Dedifferentiated amniotic fluid mesenchymal stem cell (primary cell): ENCODE data around the gene TRIM63.
"Not testable (repeated sequence)": the region's sequence is repeated elsewhere in the genome, so short reads cannot be mapped to it uniquely, and the experiment has no call there.

Experiments used
- DNase-seq: peaks from one replicate; pipeline ENCODE4 v3.0.0-alpha.2; 2016; ENCODE audit errors: extremely low spot score

TRIM63 gene

GRCh38 chr1:26067432-26067911 lies at the start of gene TRIM63:
Gene TRIM63 (minus strand): TSS chr1:26067630. CDS start chr1:26067494, 136 bp downstream.
- no peak for DNase-seq

GRCh38 chr1:26114165-26114927 lies 46.9 kb upstream of the TRIM63 start:
- no peak for DNase-seq

DNA sequence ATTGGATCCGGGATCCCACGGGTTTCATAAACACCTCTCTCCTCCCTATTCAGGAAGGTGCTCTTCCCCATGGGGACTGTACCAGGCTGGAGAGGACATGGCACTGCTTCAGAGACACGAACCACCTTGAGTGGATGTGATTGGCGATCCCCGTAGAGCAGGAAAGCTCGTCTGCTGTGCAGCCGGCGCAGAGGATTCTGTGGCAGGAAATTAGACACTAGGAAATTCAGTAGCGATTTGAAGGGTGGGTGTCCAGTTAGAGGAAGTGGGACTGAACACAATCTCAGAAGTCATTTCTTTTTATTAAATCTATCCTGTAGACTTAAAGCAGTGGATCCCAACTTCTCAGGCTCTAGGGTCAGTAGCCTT lies 45.0 kb upstream of the TRIM63 start:
- DNase-seq: no peak

- DNase-seq: peak; percentile 89
These were observed 44.3 kb upstream of the TRIM63 start, which contains the start of gene PDIK1L for GRCh38 chr1:26111530-26112406. Gene PDIK1L (plus strand): TSS chr1:26111824. CDS start chr1:26114309, 2,485 bp downstream.

- no peak for DNase-seq
These were observed 43.5 kb upstream of the TRIM63 start for GRCh38 chr1:26110731-26111529.

DNA sequence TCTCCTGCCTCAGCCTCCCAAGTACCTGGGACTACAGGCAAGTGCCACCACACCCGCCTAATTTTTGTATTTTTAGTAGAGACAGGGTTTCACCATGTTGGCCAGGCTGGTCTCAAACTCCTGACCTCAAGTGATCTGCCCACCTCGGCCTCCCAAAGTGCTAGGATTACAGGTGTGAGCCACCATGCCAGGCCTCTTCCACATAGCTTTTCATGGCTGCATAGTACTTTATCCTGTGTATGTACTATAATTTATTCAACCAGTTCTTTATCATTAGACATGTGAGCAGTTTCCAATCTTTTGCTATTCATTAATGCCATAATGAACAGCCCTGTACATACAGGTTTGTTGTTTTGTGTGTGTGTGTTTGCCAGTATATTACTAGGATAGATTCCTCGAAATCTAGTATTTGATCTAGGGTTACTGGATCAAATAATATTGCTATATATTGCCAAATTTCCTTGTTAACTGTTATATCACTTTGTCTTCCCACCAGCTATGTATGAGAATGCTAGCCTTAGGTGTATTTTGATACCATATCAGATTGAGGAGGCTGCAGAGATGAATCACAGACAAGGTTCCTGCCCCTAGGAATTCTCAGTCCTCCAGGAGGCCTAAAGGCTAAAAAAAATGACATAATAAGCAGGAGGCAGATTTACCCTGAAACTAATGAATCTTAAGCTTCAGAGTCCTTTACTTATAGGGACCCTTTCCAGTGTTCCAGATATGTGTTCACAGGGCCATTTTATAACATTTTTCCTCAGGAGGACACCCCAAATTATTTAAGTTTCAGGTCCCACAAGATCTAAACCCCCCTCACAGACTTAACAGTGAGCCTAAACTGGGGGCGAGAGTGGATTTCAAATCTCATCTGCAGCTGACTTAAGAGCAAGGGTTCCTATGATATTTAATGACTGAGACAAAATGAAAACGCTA lies 42.1 kb upstream of the TRIM63 start:
- no peak for DNase-seq

GRCh38 chr1:26105226-26105548 lies 37.8 kb upstream of the TRIM63 start:
- DNase-seq: not testable (repeated sequence)

DNA sequence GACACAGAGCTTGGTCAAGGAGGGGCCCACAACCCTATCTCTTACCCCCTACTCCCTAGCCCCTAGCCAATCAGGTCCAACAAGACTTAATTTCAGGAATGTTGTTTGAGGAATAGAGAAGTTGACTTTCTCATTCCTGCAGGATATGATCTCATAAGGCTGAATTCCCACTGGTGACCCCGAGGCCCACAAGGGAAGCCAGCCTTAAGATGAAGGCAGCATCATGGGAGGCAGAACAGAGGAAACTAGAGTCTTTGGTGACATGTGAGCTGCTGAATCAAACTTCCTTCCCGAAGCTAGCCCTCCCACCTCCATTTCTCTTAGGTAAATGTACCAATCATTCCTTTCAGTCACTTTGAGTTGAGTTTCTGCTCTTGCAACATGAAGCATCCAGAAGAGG lies 35.1 kb upstream of the TRIM63 start:
- DNase-seq: no peak

- DNase-seq: no peak
These were observed 34.7 kb upstream of the TRIM63 start for GRCh38 chr1:26102119-26102518.

DNA sequence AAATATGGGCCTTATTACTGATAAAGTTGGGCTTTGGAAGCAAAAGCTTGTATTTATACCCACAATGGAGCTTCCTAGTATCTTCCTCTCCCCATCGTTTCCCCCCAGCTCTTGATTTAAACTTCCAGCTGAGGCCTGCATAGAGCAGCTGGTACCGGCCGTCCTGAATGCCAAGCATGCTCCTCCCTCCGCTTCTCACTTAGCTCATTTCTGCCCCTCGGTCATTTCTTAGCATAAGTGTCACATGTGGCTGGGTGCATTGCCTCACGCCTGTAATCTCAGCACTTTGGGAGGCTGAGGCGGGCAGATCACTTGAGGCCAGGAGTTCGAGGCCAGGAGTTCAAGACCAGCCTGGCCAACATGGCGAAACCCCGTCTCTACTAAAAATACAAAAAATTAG lies 32.8 kb upstream of the TRIM63 start:
- DNase-seq: not testable (repeated sequence)

- DNase-seq: no peak
These were observed 32.4 kb upstream of the TRIM63 start for GRCh38 chr1:26099780-26100179.

DNA sequence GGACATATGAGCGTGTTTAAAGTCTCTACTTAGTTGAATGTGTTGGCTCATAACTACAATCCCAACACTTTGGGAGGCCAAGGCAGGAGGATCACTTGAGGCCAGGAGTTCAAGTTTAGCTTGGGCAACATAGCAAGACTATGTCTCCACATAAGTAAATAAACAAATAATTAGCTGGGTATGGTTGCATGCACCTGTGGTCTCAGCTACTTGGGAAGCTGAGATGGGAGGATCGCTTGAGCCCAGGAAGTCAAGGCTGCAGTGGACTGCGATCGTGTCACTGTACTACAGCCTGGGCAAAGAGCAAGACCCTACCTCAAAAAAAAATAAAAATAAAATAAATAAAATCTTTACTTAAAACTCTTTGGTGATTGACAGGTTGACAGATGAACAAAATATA lies 31.2 kb upstream of the TRIM63 start:
- DNase-seq: no peak

GRCh38 chr1:26097696-26098095 lies 30.3 kb upstream of the TRIM63 start:
- DNase-seq: no peak

DNA sequence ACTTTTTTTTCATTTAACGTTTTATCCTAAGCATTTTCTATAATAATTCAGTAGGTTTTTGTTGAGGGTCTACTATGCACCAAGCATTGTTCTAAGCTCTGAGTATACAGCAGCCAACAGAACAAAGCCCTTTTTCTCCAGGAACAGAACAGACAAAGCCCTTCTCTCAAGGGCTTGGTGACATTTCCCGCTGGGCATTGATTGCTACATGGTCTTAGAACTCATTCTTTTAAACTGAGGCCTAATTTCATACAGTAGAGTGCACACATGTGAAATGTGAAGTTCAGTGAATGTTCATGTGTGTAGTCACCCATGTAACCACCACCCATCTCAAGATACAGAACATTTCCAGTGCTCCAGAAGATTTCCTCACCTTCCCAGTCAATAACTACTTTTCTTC lies 29.0 kb upstream of the TRIM63 start:
- DNase-seq: no peak

DNA sequence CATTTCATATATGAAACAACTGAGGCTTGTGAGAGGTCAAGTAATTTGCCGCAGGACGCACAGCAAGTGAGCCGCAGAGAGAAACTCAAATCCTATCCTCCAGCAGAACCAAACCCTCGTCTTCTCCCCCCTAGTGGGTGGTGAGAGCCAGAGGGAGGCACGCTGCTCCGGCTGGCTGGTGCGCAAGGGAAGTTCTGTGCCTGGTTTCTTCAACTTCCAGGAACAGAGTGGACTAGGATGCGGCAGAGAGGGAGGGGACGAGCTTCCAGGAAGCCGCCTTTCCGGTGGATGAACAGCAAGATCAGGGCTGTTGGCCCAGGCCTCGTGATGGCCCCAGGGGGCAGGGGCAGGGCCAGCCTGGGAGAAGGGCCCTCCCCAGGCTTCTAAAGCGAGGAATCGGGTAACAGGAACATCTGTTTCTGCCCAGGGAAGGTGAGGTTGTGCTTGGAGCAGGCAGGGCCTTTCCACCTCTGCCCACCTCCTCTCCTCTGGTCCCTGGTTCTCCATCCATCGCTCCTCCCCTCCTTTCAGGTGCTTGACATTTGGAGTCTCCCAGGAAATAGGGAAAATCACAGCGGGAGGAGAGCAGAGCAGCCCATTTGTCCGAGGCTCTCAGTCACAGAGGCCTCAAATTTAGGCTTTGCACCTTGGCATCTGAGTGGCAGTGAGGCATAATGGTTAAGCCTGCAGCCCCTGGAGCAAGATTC lies 27.4 kb upstream of the TRIM63 start:
- no peak for DNase-seq

- DNase-seq: no peak
These were observed 26.7 kb upstream of the TRIM63 start for GRCh38 chr1:26094076-26094669.

- not testable (repeated sequence) for DNase-seq
These were observed 26.1 kb upstream of the TRIM63 start for GRCh38 chr1:26093569-26093968.

DNA sequence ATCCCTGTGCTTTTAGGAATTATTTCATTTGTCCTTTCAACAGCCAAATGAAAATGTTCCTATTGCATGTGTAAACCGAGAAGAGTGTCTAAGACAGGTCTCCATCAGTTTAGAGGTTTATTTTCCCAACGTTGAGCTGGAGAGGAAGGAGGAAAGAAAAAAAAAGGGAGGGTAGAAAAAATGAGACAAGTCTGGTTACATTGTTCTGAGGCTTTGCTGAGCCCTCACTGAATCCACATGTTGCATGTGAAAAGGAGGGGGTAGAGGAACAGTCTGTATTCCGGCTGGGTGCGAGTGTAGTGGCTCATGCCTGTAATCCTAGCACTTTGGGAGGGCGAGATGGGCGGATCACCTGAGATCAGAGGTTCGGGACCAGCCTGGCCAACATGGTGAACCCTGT lies 25.0 kb upstream of the TRIM63 start:
- no peak for DNase-seq

DNA sequence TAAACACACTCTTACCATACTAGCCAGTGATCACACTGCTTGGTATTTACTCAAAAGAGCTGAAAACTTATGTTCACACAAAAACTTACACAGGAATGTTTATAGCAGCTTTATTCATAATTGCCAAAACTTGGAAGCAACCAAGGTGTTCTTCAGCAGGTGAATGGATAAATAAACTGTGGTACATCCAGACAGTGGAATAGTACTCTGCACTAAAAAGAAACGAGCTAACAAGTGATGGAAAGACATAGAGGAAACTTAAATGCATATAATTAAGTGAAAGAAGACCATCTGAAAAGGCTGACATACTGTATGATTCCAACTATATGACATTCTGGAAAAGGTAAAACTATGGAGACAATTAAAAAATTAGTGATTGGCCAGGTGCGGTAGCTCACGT lies 23.5 kb upstream of the TRIM63 start:
- DNase-seq: no peak

DNA sequence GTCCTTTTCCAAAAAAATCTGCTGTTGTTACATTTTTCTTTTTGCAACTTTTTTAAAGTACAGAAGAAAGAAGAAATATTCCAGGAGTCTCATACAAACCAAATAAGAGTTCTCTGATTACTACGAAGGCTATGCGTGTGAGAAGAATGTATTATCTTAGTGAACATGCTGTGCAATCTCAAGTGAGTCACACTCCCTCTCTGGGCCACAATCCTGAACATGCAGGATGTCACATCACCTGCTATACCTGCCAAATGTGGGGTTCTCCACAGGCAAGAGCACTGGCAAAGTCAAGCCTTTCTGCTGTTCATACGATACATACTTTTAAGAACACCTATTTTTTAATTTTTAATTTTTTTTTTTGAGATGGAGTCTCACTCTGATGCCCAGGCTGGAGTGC lies 21.7 kb upstream of the TRIM63 start:
- no peak for DNase-seq
